MM.1S (cell line): ENCODE results near the gene ASPDH.

Source experiments
- DNase-seq: peaks from one replicate; pipeline ENCODE4 v3.0.0-alpha.2; 2015
- H2AFZ ChIP-seq: fragments of 300-600 bp; sonication (generic); 2 replicates; pipeline ENCODE4 v1.6.0; 2016; ENCODE audit warnings: antibody characterized with exemption, low read length
- H3F3A ChIP-seq: fragments of 300-600 bp; sonication (generic); 2 replicates; pipeline ENCODE4 v1.6.1; 2016; ENCODE audit warnings: mild to moderate bottlenecking, antibody characterized with exemption, low read length, moderate library complexity, mixed read lengths; ENCODE audit not compliant: insufficient read depth
- H3K27ac ChIP-seq: fragments of 300-600 bp; sonication (generic); 2 replicates; pipeline ENCODE4 v1.5.1; 2016; ENCODE audit warnings: mild to moderate bottlenecking, low read length
- H3K27me3 ChIP-seq: fragments of 300-600 bp; sonication (generic); replicated peaks from 2 replicates; pipeline ENCODE4 v1.6.0; 2016; ENCODE audit warnings: low read length; ENCODE audit not compliant: insufficient read depth
- H3K36me3 ChIP-seq: fragments of 300-600 bp; sonication (generic); replicated peaks from 2 replicates; pipeline ENCODE4 v1.6.1; 2016; ENCODE audit warnings: mild to moderate bottlenecking, low read length, mixed read lengths; ENCODE audit not compliant: insufficient read depth
- H3K4me1 ChIP-seq: fragments of 300-600 bp; sonication (generic); 2 replicates; pipeline ENCODE4 v1.6.1; 2016; ENCODE audit warnings: low read length, mixed read lengths
- H3K4me2 ChIP-seq: fragments of 300-600 bp; sonication (generic); 2 replicates; pipeline ENCODE4 v1.6.0; 2016; ENCODE audit warnings: low read depth, low read length
- H3K4me3 ChIP-seq: fragments of 300-600 bp; sonication (generic); 2 replicates; pipeline ENCODE4 v1.5.1; 2016; ENCODE audit warnings: low read length, mixed read lengths
- H3K79me2 ChIP-seq: fragments of 300-600 bp; sonication (generic); 2 replicates; pipeline ENCODE4 v1.6.1; 2016; ENCODE audit warnings: mixed run types, low read length, mixed read lengths
- H3K9ac ChIP-seq: fragments of 300-600 bp; sonication (generic); 2 replicates; pipeline ENCODE4 v1.6.1; 2016; ENCODE audit warnings: low read length, mixed read lengths
- H3K9me2 ChIP-seq: fragments of 300-600 bp; sonication (generic); replicated peaks from 2 replicates; pipeline ENCODE4 v1.6.1; 2016; ENCODE audit warnings: mild to moderate bottlenecking, low read length, mixed read lengths; ENCODE audit not compliant: insufficient read depth
- H3K9me3 ChIP-seq: fragments of 300-600 bp; sonication (generic); replicated peaks from 2 replicates; pipeline ENCODE4 v1.6.1; 2016; ENCODE audit warnings: mild to moderate bottlenecking, low read length, mixed read lengths; ENCODE audit not compliant: insufficient read depth
- H4K20me1 ChIP-seq: fragments of 300-600 bp; sonication (generic); 2 replicates; pipeline ENCODE4 v1.6.1; 2016; ENCODE audit warnings: mild to moderate bottlenecking, low read length, moderate library complexity, mixed read lengths; ENCODE audit not compliant: insufficient read depth
- CTCF ChIP-seq: fragments of 300-600 bp; sonication (generic); IDR thresholded peaks from 2 replicates; pipeline ENCODE4 v1.5.1; 2016; ENCODE audit warnings: antibody characterized with exemption, low read length, mixed read lengths
- EZH2 ChIP-seq: fragments of 300-600 bp; sonication (generic); optimal IDR thresholded peaks from 2 replicates; pipeline ENCODE3; 2017; ENCODE audit warnings: low read depth, mild to moderate bottlenecking, antibody characterized with exemption, low read length, mixed read lengths
- EZH2phosphoT487 ChIP-seq: fragments of 300-600 bp; sonication (generic); IDR thresholded peaks from 2 replicates; pipeline ENCODE4 v1.6.1; 2018; ENCODE audit warnings: antibody characterized with exemption, low read length

Gene ASPDH

DNA sequence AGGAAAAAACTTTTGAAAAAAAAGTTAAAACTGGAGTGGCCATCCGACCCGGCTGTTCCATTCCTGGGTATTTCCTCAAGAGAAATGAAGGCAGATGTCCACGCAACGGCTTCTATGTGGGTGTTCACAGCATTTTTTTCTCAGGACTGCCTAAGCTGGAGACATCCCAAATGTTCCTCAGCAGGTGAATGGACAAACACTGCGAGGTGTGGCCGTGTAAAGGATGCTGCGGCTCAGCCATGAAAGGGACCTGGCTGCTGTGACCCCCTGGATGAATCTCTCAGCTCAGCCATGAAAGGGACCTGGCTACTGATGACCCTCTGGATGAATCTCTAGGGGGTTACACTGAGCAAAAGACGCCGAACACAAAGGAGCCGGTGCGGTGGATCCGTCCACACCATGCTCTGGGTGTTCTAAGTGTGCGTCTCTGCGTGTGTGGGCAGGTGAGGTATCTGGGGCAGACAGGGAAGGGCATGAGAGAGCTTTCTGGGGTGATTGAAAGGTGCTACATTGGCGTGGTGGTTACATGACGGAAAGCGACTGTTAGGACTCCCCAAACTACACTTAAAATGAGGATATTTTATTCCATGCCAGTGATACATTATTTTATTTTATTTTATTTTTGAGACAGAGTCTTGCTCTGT is 7.2 kb upstream of the ASPDH start:
- H4K20me1 ChIP-seq, result no peaks in the 10 kb centered on the region
- no peaks in the 10 kb centered on the region for H3K9me3 ChIP-seq
- H3K4me2 ChIP-seq, result no peak overlapping the region
- no peaks in the 10 kb centered on the region for H3K4me1 ChIP-seq
- H3K27me3 ChIP-seq, result peaks cover 49% of the 10 kb centered on the region
- H3K9ac ChIP-seq, result no peak overlapping the region
- TF ChIP-seq CTCF, result no peak
- no peak for TF ChIP-seq EZH2
- no peak for TF ChIP-seq EZH2phosphoT487
- no peaks in the 10 kb centered on the region for H3K79me2 ChIP-seq
- no peak overlapping the region for H3K27ac ChIP-seq
- H3F3A ChIP-seq, result no peaks in the 10 kb centered on the region
- H3K4me3 ChIP-seq, result no peak overlapping the region
- DNase-seq, result no peak
- no peaks in the 10 kb centered on the region for H3K36me3 ChIP-seq
- H2AFZ ChIP-seq, result no peak overlapping the region
- no peaks in the 10 kb centered on the region for H3K9me2 ChIP-seq

DNA sequence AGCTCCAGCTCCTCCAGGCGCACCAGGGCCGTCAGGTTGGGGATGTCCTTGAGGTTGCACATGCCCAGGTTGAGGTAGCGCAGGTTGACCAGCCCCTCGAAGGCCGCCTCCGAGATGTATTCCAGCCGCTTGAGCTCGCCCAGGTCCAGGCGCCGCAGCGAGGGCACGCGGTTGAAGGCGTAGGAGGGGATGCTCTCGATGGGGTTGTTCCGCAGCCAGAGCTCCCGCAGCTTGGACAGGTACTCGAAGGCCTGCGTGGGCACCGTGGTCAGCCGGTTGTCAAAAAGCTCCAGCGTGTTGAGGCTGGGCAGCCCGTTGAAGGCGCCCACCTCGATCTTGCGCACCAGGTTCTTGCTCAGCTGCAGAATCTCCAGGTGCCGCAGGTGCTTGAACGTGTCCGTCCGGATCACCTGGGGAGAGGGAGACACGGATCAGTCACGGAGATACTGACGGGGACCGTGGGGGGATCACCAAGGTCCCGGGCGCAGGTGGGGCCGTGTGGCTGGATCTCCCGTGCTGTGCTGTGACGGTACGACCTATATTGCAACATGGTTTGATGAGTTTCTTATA is 5.4 kb upstream of the ASPDH start:
- DNase-seq, result no peak
- Histone ChIP-seq H3F3A (no peaks in the 10 kb centered on the region), H3K4me2 (no peak overlapping the region), H3K9ac (no peak overlapping the region), H3K27ac (no peak overlapping the region), H2AFZ (no peak overlapping the region), H3K9me3 (no peaks in the 10 kb centered on the region), H3K36me3 (no peaks in the 10 kb centered on the region), H3K79me2 (no peaks in the 10 kb centered on the region), H3K9me2 (no peaks in the 10 kb centered on the region), H3K27me3 (peaks cover 33% of the 10 kb centered on the region), H3K4me3 (no peak overlapping the region), H4K20me1 (no peaks in the 10 kb centered on the region), H3K4me1 (no peaks in the 10 kb centered on the region)
- no peak for TF ChIP-seq CTCF
- TF ChIP-seq EZH2phosphoT487, result no peak
- TF ChIP-seq EZH2, result no peak

GRCh38 chr19:50518091-50519005 is 4.6 kb upstream of the ASPDH start:
- DNase-seq, result no peak
- Histone ChIP-seq H3K4me1 (no peaks in the 10 kb centered on the region), H3K4me2 (no peak overlapping the region), H3K27me3 (peaks cover 26% of the 10 kb centered on the region), H3K9me2 (no peaks in the 10 kb centered on the region), H3K4me3 (no peak overlapping the region), H3K79me2 (no peaks in the 10 kb centered on the region), H4K20me1 (no peaks in the 10 kb centered on the region), H3K9me3 (no peaks in the 10 kb centered on the region), H3K9ac (no peak overlapping the region), H2AFZ (no peak overlapping the region), H3K36me3 (no peaks in the 10 kb centered on the region), H3K27ac (no peak overlapping the region), H3F3A (no peaks in the 10 kb centered on the region)
- TF ChIP-seq EZH2phosphoT487 (no peak), CTCF (peak; percentile 42)
